Activated T-cell treated with anti-CD3 and anti-CD28 coated beads, Interleukin-2, amount 50 U/mL, for 72 hours (primary cell): Measurements from ENCODE around the gene NBPF1. TPM values are rescaled to one million over a fixed set of nuclear protein-coding genes. Genes with fewer than 3 reads are reported as not detected.
"Not testable (repeated sequence)": the region's sequence is repeated elsewhere in the genome, so short reads cannot be mapped to it uniquely, and the experiment has no call there.

Experiments
- ATAC-seq, 2 donors: fragments of 150-1000 bp; cut with Tn5 transposase; replicated peaks in 1 of 2; 2 replicates each; pipeline ENCODE4 v1.10.0; 2021; ENCODE audit warnings: moderate library complexity in 2 of 2, mild to moderate bottlenecking in 1 of 2
- DNase-seq, 2 donors: peaks; one replicate each; pipeline ENCODE4 v3.0.0; 2021 to 2022; ENCODE audit warnings: mixed read lengths in 1 of 2
- H3K27ac Mint-ChIP-seq: one replicate; pipeline ENCODE4 v1.8.0; 2022; ENCODE audit warnings: mild to moderate bottlenecking, moderate library complexity, mixed read lengths
- H3K27me3 Mint-ChIP-seq: one replicate; pipeline ENCODE4 v1.8.0; 2022; ENCODE audit warnings: low read depth, mixed read lengths
- H3K36me3 Mint-ChIP-seq, 2 donors: one replicate each; pipeline ENCODE4 v1.8.0; 2022; ENCODE audit warnings: mixed read lengths in 2 of 2, mild to moderate bottlenecking in 1 of 2; ENCODE audit not compliant: insufficient read depth in 2 of 2
- H3K4me1 Mint-ChIP-seq: one replicate; pipeline ENCODE4 v1.8.0; 2022; ENCODE audit warnings: low read depth, mixed read lengths
- H3K4me3 Mint-ChIP-seq, 2 donors: one replicate each; pipeline ENCODE4 v1.8.0; 2022; ENCODE audit warnings: mild to moderate bottlenecking in 2 of 2, mixed read lengths in 2 of 2, moderate library complexity in 2 of 2
- H3K9me3 Mint-ChIP-seq, 2 donors: one replicate each; pipeline ENCODE4 v1.8.0; 2022; ENCODE audit warnings: mixed read lengths in 2 of 2
- total RNA-seq, 2 donors: library from RNA; stranded (reverse); gene quantifications; one replicate each; pipeline ENCODE4 v1.2.3, GENCODE V29; 2022

Gene NBPF1
- total RNA-seq, 2 donors from 2014 or later = 14.7 to 17.6 TPM

GRCh38 chr1:16550212-16550918 lies 63.0 kb downstream of the NBPF1 start:
- not testable (repeated sequence) for ATAC-seq, H3K27me3 Mint-ChIP-seq, DNase-seq

GRCh38 chr1:16549545-16549944 lies 63.8 kb downstream of the NBPF1 start:
- H3K27ac Mint-ChIP-seq = not testable (repeated sequence)

More at GRCh38 chr1:16550212-16550918, 63.0 kb downstream of the NBPF1 start:
- H3K27ac Mint-ChIP-seq, H3K36me3 Mint-ChIP-seq, H3K4me3 Mint-ChIP-seq, H3K4me1 Mint-ChIP-seq, H3K9me3 Mint-ChIP-seq: not testable (repeated sequence)

GRCh38 chr1:16547502-16548241 lies 65.7 kb downstream of the NBPF1 start:
- not testable (repeated sequence) for H3K27ac Mint-ChIP-seq, ATAC-seq, H3K9me3 Mint-ChIP-seq, H3K27me3 Mint-ChIP-seq, H3K4me1 Mint-ChIP-seq, H3K4me3 Mint-ChIP-seq, DNase-seq, H3K36me3 Mint-ChIP-seq

More at GRCh38 chr1:16549545-16549944, 63.8 kb downstream of the NBPF1 start:
- not testable (repeated sequence) for H3K27me3 Mint-ChIP-seq, H3K9me3 Mint-ChIP-seq, DNase-seq, H3K4me3 Mint-ChIP-seq, H3K36me3 Mint-ChIP-seq, H3K4me1 Mint-ChIP-seq, ATAC-seq

GRCh38 chr1:16545682-16546095 lies 67.7 kb downstream of the NBPF1 start:
- Mint-ChIP-seq H3K4me3 (peak overlapping the region in 1 of 2 donors; percentile 20), H3K27ac (peak overlapping the region; percentile 93)

GRCh38 chr1:16540421-16540893 lies 72.9 kb downstream of the NBPF1 start:
- H3K4me1 Mint-ChIP-seq, H3K9me3 Mint-ChIP-seq, DNase-seq, ATAC-seq, H3K27ac Mint-ChIP-seq, H3K36me3 Mint-ChIP-seq, H3K4me3 Mint-ChIP-seq: not testable (repeated sequence)
- H3K27me3 Mint-ChIP-seq = peaks cover 23% of the 10 kb centered on the region

More at GRCh38 chr1:16545682-16546095, 67.7 kb downstream of the NBPF1 start:
- not testable (repeated sequence) for H3K36me3 Mint-ChIP-seq, H3K27me3 Mint-ChIP-seq, H3K9me3 Mint-ChIP-seq, H3K4me1 Mint-ChIP-seq
- ATAC-seq (peak; percentile 66 to 71), DNase-seq (peak in 1 of 2 donors; percentile 48)

- H3K4me1 Mint-ChIP-seq, H3K9me3 Mint-ChIP-seq, H3K36me3 Mint-ChIP-seq, ATAC-seq, H3K27ac Mint-ChIP-seq, DNase-seq, H3K4me3 Mint-ChIP-seq: not testable (repeated sequence)
- H3K27me3 Mint-ChIP-seq = peaks cover 38% of the 10 kb centered on the region
Observed at GRCh38 chr1:16537528-16537927, 75.8 kb downstream of the NBPF1 start.

GRCh38 chr1:16536796-16537195 lies 76.6 kb downstream of the NBPF1 start:
- DNase-seq, ATAC-seq, H3K4me3 Mint-ChIP-seq, H3K36me3 Mint-ChIP-seq, H3K27ac Mint-ChIP-seq, H3K9me3 Mint-ChIP-seq, H3K4me1 Mint-ChIP-seq: not testable (repeated sequence)
- peaks cover 43% of the 10 kb centered on the region for H3K27me3 Mint-ChIP-seq

- H3K4me3 Mint-ChIP-seq, H3K4me1 Mint-ChIP-seq, H3K9me3 Mint-ChIP-seq, DNase-seq, H3K36me3 Mint-ChIP-seq, ATAC-seq, H3K27ac Mint-ChIP-seq: not testable (repeated sequence)
- peaks cover 48% of the 10 kb centered on the region for H3K27me3 Mint-ChIP-seq
Observed at GRCh38 chr1:16535898-16536297, 77.5 kb downstream of the NBPF1 start.

- Mint-ChIP-seq H3K27me3 (peaks cover 48% of the 10 kb centered on the region), H3K4me3 (peak overlapping the region; percentile 86 to 88)
- not testable (repeated sequence) for H3K27ac Mint-ChIP-seq, H3K9me3 Mint-ChIP-seq, DNase-seq, ATAC-seq, H3K36me3 Mint-ChIP-seq, H3K4me1 Mint-ChIP-seq
Observed at GRCh38 chr1:16535487-16535886, 77.9 kb downstream of the NBPF1 start.

GRCh38 chr1:16534829-16535456 lies 78.4 kb downstream of the NBPF1 start:
- ATAC-seq = peak; percentile 84 to 89
- DNase-seq = peak; percentile 57 to 63
- H3K27ac Mint-ChIP-seq = peak overlapping the region; percentile 65
- not testable (repeated sequence) for H3K4me1 Mint-ChIP-seq, H3K9me3 Mint-ChIP-seq, H3K36me3 Mint-ChIP-seq
- peaks cover 48% of the 10 kb centered on the region for H3K27me3 Mint-ChIP-seq
- H3K4me3 Mint-ChIP-seq = peak overlapping the region; percentile 86 to 88

- DNase-seq (peak in 1 of 2 donors; percentile 22), ATAC-seq (peak in 1 of 2 donors; percentile 35)
- not testable (repeated sequence) for H3K9me3 Mint-ChIP-seq, H3K36me3 Mint-ChIP-seq, H3K4me1 Mint-ChIP-seq, H3K27ac Mint-ChIP-seq
- H3K27me3 Mint-ChIP-seq = peaks cover 48% of the 10 kb centered on the region
- peak overlapping the region; percentile 86 to 88 for H3K4me3 Mint-ChIP-seq
Observed at GRCh38 chr1:16534239-16534828, 79.0 kb downstream of the NBPF1 start.

- H3K4me3 Mint-ChIP-seq, DNase-seq, H3K36me3 Mint-ChIP-seq, ATAC-seq, H3K4me1 Mint-ChIP-seq, H3K27ac Mint-ChIP-seq, H3K9me3 Mint-ChIP-seq: not testable (repeated sequence)
- H3K27me3 Mint-ChIP-seq = peaks cover 41% of the 10 kb centered on the region
Observed at GRCh38 chr1:16532235-16532991, 81.0 kb downstream of the NBPF1 start.
